A673 (cell line): ENCODE results near the gene SERPINA6. TPM values are rescaled to one million over a fixed set of nuclear protein-coding genes. Genes with fewer than 3 reads are reported as not detected.
"Not testable (repeated sequence)": the region's sequence is repeated elsewhere in the genome, so short reads cannot be mapped to it uniquely, and the experiment has no call there.

Experiments
- BruUV-seq: library from RNA; stranded (reverse); fragments of 400-500 nt; replicated peaks from 2 replicates; lab custom pipeline; 2021; lab: Mats Ljungman, UMichigan
- CTCF ChIA-PET: fragments of 300-600 bp; sonication (Branson Sonifier 250); formaldehyde crosslinking; loops from one replicate; lab custom pipeline; 2022; ENCODE audit warnings: antibody characterized with exemption; lab: Charles Lee
- POLR2A ChIA-PET: fragments of 300-600 bp; sonication (Branson Sonifier 250); formaldehyde crosslinking; loops from one replicate; lab custom pipeline; 2022; ENCODE audit warnings: antibody characterized with exemption; ENCODE audit not compliant: low non-redundant PET; lab: Charles Lee
- DNase-seq: peaks from one replicate; pipeline ENCODE4 v3.0.0-alpha.2; 2015; ENCODE audit warnings: low spot score
- H3K27ac ChIP-seq: fragments of 200-600 bp; sonication (generic); 2 replicates; pipeline ENCODE4 v1.5.1; 2016; ENCODE audit warnings: mixed run types, low read depth, mild to moderate bottlenecking, mixed read lengths, antibody characterized with exemption, low read length; ENCODE audit not compliant: poor library complexity, severe bottlenecking
- H3K27me3 ChIP-seq: fragments of 200-600 bp; sonication (generic); replicated peaks from 2 replicates; pipeline ENCODE4 v1.6.1; 2017; ENCODE audit warnings: mixed run types, low read depth, mild to moderate bottlenecking, mixed read lengths, antibody characterized with exemption, low read length; ENCODE audit not compliant: insufficient read depth, poor library complexity
- H3K36me3 ChIP-seq: fragments of 200-600 bp; sonication (generic); 2 replicates; pipeline ENCODE4 v1.6.1; 2016; ENCODE audit warnings: mixed run types, mild to moderate bottlenecking, mixed read lengths, antibody characterized with exemption, low read length; ENCODE audit not compliant: insufficient read depth, poor library complexity, severe bottlenecking
- H3K4me1 ChIP-seq: fragments of 200-600 bp; sonication (generic); 2 replicates; pipeline ENCODE4 v1.6.1; 2017; ENCODE audit warnings: mixed run types, mild to moderate bottlenecking, mixed read lengths, antibody characterized with exemption, low read length; ENCODE audit not compliant: insufficient read depth, poor library complexity, severe bottlenecking
- H3K4me3 ChIP-seq: fragments of 200-600 bp; sonication (generic); 2 replicates; pipeline ENCODE4 v1.5.1; 2016; ENCODE audit warnings: low read depth, mixed run types, mild to moderate bottlenecking, mixed read lengths, low read length; ENCODE audit not compliant: poor library complexity, severe bottlenecking
- H3K9me3 ChIP-seq: fragments of 200-600 bp; sonication (generic); 2 replicates; pipeline ENCODE4 v1.6.1; 2016; ENCODE audit warnings: mixed run types, low read depth, mild to moderate bottlenecking, mixed read lengths, antibody characterized with exemption, low read length; ENCODE audit not compliant: poor library complexity, severe bottlenecking
- CTCF ChIP-seq: fragments of 300-800, 200-600 bp; sonication (generic); conservative IDR thresholded peaks from 2 replicates; pipeline ENCODE4 v1.5.1; 2017; ENCODE audit warnings: low read depth, mild to moderate bottlenecking, antibody characterized with exemption, low read length, moderate library complexity, mixed read lengths
- EZH2 ChIP-seq: fragments of 200-600 bp; sonication (generic); IDR thresholded peaks from 2 replicates; pipeline ENCODE4 v1.6.1; 2017; ENCODE audit warnings: borderline replicate concordance, low read depth, mild to moderate bottlenecking, mixed read lengths, antibody characterized with exemption, low read length; ENCODE audit not compliant: poor library complexity, severe bottlenecking
- intact Hi-C: fragments of 100-400 bp; cut with micrococcal nuclease; formaldehyde crosslinking; loops from one replicate; pipeline ENCODE4 v1.10.0; 2022; ENCODE audit not compliant: unreplicated experiment
- total RNA-seq: library from RNA; stranded (reverse); gene quantifications from 2 replicates; pipeline ENCODE4 v1.2.3, GENCODE V29; 2021

The SERPINA6 gene
- total RNA-seq, 1 experiment from 2014 or later = not detected

GRCh38 chr14:94356379-94357056 lies 33.4 kb upstream of the SERPINA6 start:
- Histone ChIP-seq H3K4me1 (no peaks in the 10 kb centered on the region), H3K27ac (no peak overlapping the region), H3K9me3 (no peaks in the 10 kb centered on the region), H3K27me3 (peaks cover 3% of the 10 kb centered on the region), H3K4me3 (no peak overlapping the region), H3K36me3 (no peaks in the 10 kb centered on the region)
- POLR2A ChIA-PET = no interaction called here
- no peak for DNase-seq
- BruUV-seq = no TSS peak
- TF ChIP-seq EZH2 (no peak), CTCF (no peak)
- intact Hi-C loops = no loop called here
- CTCF ChIA-PET = no interaction called here

DNA sequence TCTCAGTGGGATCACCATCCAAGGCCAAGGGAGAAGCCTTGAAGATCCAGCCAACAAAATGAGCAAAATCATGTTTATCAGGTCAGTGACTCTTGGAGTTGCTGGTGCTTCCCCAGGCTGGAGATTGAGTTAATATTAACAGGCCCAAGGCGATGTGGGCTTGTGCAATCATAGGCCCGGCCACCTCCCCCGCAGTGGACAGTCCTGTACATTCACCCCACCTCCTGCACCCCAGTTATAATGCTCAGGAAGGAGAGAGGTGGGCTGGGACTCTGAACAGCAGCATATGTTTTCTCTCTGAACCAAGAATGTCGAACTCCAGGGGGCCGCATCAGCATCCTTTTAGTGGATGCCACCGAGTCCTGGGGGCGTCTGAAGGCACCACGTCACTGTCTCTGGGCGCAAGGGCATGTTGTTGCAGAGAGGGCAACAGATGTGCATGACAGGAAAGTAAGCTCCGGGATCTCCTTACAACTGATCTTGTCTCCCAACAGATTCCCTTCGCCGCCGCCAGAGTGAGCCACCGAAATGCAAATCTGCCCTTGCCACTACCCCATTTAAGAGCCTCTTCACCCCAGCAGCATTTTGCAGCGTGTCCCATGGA lies 32.2 kb upstream of the SERPINA6 start:
- peaks cover 3% of the 10 kb centered on the region for H3K27me3 ChIP-seq
- 0 out of 2 replicates have a peak, but pooled peaks have one; percentile 28 for TF ChIP-seq CTCF
- no peak for TF ChIP-seq EZH2
- no peak overlapping the region for H3K27ac ChIP-seq
- no peaks in the 10 kb centered on the region for H3K4me1 ChIP-seq
- no peaks in the 10 kb centered on the region for H3K36me3 ChIP-seq
- no peaks in the 10 kb centered on the region for H3K9me3 ChIP-seq
- CTCF ChIA-PET = interaction anchor here (0.7 kb wide), 1 partner anchor 131 kb away, joined by 3 read pairs; no protein-coding TSS in a partner anchor
- no peak overlapping the region for H3K4me3 ChIP-seq
- no TSS peak for BruUV-seq
- peak; percentile 10 for DNase-seq
- POLR2A ChIA-PET = no interaction called here
- intact Hi-C loops = no loop called here

DNA sequence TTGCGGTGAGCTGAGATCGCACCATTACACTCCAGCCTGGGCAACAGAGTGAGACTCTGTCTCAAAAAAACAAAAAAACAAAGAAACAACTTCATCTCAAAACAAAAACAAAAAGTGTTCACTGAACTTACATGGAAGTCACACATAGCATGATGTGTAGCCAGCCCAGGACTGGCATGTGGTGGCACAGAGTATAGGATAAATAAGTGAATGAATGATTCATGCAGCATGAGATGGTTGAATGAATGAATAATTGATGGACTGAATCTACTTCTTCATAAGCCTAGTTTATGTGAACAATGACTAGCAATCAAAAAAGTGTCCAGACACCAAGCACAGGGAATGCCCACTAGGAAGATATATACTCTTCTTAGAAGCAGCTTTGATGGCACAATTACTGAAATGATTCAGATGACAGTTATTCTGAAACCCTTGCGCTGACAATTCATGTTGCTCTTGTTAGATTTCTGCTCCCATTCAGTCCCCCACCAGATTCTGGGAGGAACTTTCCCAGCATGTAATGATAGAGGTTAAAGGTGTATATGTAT lies 31.6 kb upstream of the SERPINA6 start:
- no peaks in the 10 kb centered on the region for H3K9me3 ChIP-seq
- H3K36me3 ChIP-seq = no peaks in the 10 kb centered on the region
- POLR2A ChIA-PET = no interaction called here
- no peak for DNase-seq
- H3K27ac ChIP-seq = no peak overlapping the region
- TF ChIP-seq CTCF (no peak), EZH2 (no peak)
- H3K4me1 ChIP-seq = no peaks in the 10 kb centered on the region
- H3K27me3 ChIP-seq = peaks cover 3% of the 10 kb centered on the region
- CTCF ChIA-PET = interaction anchor here (0.7 kb wide), 1 partner anchor 132 kb away, joined by 3 read pairs; no protein-coding TSS in a partner anchor
- intact Hi-C loops = no loop called here
- H3K4me3 ChIP-seq = no peak overlapping the region
- BruUV-seq = no TSS peak

- H3K27ac ChIP-seq, H3K4me1 ChIP-seq, H3K27me3 ChIP-seq, DNase-seq, H3K4me3 ChIP-seq, intact Hi-C loops, CTCF ChIA-PET, H3K36me3 ChIP-seq, BruUV-seq, POLR2A ChIA-PET, H3K9me3 ChIP-seq: not testable (repeated sequence)
These were observed 31.1 kb upstream of the SERPINA6 start for GRCh38 chr14:94354190-94354589.
